RWPE1 (cell line): ENCODE data around the gene ZBTB43.

Experiments
- CTCF ChIA-PET: fragments of 350-600 bp; sonication (Branson Sonifier 250); formaldehyde crosslinking; extraction: SDS; loops from one replicate; lab custom pipeline; 2021; lab: Yijun Ruan, JAX
- POLR2A ChIA-PET: fragments of 400-600 bp; formaldehyde crosslinking; extraction: SDS; loops from one replicate; lab custom pipeline; 2020; ENCODE audit warnings: antibody characterized with exemption; ENCODE audit not compliant: low non-redundant PET; lab: Yijun Ruan, JAX
- DNase-seq: peaks from one replicate; pipeline ENCODE4 v3.0.0; 2012; ENCODE audit warnings: low spot score
- H3K27ac ChIP-seq: fragments of 450-650 bp; 2 replicates; pipeline ENCODE4 v1.5.1; 2017
- CTCF ChIP-seq: fragments of 450-650 bp; conservative IDR thresholded peaks from 2 replicates; pipeline ENCODE4 v1.5.1; 2017; ENCODE audit warnings: low read depth, mild to moderate bottlenecking

ZBTB43 gene

GRCh38 chr9:126847051-126847450, 42.2 kb downstream of the ZBTB43 start:
- no peak overlapping the region for H3K27ac ChIP-seq
- no peak for TF ChIP-seq CTCF
- ChIA-PET POLR2A (no interaction called here), CTCF (interaction anchor here (0.6 to 1.2 kb wide), 2 partner anchors 12 to 767 kb away, joined by 4 read pairs; no protein-coding TSS in a partner anchor)
- no peak for DNase-seq

- no peak for DNase-seq
- TF ChIP-seq CTCF, result no peak
- ChIA-PET CTCF (interaction anchor here (1.0 to 1.4 kb wide), 2 partner anchors 10 to 20 kb away, joined by 4 to 6 read pairs; partner anchors contain the start of gene ZBTB34), POLR2A (interaction anchor here (0.8 kb wide), 1 partner anchor 8 kb away, joined by 7 read pairs; no protein-coding TSS in a partner anchor)
- no peak overlapping the region for H3K27ac ChIP-seq
Observed at GRCh38 chr9:126849591-126850225, 44.9 kb downstream of the ZBTB43 start.

GRCh38 chr9:126851286-126851880, 46.5 kb downstream of the ZBTB43 start:
- no peak for DNase-seq
- POLR2A ChIA-PET, result no interaction called here
- H3K27ac ChIP-seq, result no peak overlapping the region
- no peak for TF ChIP-seq CTCF
- CTCF ChIA-PET, result interaction anchor here (0.7 to 0.8 kb wide), 2 partner anchors 145 to 225 kb away, joined by 3 read pairs; no protein-coding TSS in a partner anchor

GRCh38 chr9:126852086-126852688, 47.3 kb downstream of the ZBTB43 start:
- no peak overlapping the region for H3K27ac ChIP-seq
- no peak for DNase-seq
- POLR2A ChIA-PET, result no interaction called here
- CTCF ChIA-PET, result interaction anchor here (0.7 to 1.0 kb wide), 4 partner anchors 8 to 224 kb away, joined by 3 to 5 read pairs (median 3); no protein-coding TSS in a partner anchor
- no peak for TF ChIP-seq CTCF

GRCh38 chr9:126853667-126854066, 48.8 kb downstream of the ZBTB43 start:
- no peak overlapping the region for H3K27ac ChIP-seq
- ChIA-PET POLR2A (no interaction called here), CTCF (interaction anchor here (0.7 kb wide), 1 partner anchor 754 kb away, joined by 4 read pairs; no protein-coding TSS in a partner anchor)
- TF ChIP-seq CTCF, result no peak
- peak; percentile 42 for DNase-seq

- POLR2A ChIA-PET, result no interaction called here
- TF ChIP-seq CTCF, result no peak
- no peak overlapping the region for H3K27ac ChIP-seq
- CTCF ChIA-PET, result interaction anchor here (0.7 kb wide), 1 partner anchor 16 kb away, joined by 3 read pairs; no protein-coding TSS in a partner anchor
- no peak for DNase-seq
Observed at GRCh38 chr9:126854734-126855133, 49.9 kb downstream of the ZBTB43 start.
